ENCODE measurements around the gene COMMD4.

The COMMD4 gene

DNA sequence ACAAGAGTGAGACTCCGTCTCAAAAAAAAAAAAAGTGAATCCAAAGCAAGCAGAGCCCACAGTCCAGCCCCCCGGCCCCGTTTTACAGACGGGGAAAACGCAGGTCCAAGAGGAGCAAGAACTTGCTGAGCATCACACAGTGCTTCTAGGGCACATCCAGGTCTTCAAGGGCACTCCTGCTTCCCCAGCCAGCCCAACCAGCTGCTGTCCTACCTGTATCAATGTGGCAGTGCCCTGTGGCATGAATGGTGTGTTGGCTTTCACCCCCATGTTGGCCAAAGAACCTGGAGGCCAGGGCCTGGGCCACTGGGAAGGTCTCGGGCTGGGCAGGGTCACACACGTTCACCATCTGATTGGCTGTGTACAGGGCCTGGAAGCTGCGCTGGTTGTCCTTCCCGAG lies 27.9 kb downstream of the COMMD4 start:
- Histone ChIP-seq H3K9ac (ENCODE audit: insufficient read length) (no peak overlapping the region), H3K36me3 (ENCODE audit: insufficient read depth, low read length) (peaks cover 22% of the 10 kb centered on the region; the same call in 1 of the 2 replicates), H3K9me3 (ENCODE audit: low read depth, low read length) (no peaks in the 10 kb centered on the region), H3K27ac (no peak overlapping the region), H3K4me3 (no peak overlapping the region)
- no peak for DNase-seq (ENCODE audit: low read depth, low spot score)
- TF ChIP-seq POLR2AphosphoS5 (IDR thresholded peaks at IDR 0.05; ENCODE audit: borderline replicate concordance, low read depth, low read length), result no peak
- TF ChIP-seq FOXP2 (optimal IDR thresholded peaks at IDR 0.05; ENCODE audit: control extremely low read depth, extremely low read length, insufficient read depth), result no peak

DNA sequence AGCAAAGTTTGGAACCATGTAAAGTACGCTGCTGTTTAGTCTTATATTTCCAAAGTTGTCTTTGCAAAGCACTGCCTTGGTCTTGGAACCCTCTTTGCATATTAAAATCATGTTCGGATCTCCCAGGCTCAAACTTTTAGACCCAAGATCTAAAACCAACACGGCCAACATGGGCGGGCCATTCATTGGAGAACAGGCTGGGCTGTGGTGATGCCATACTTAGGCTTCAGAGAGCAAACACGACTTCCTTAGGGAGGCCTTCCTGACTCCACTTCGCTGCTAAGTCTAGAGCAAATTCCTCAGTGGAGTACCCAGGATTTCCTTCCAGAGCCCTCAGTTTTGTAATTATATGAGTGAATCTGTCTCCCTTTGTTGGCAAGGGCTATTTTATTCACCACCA lies 29.0 kb downstream of the COMMD4 start:
- no peak for TF ChIP-seq POLR2AphosphoS5 (IDR thresholded peaks at IDR 0.05; ENCODE audit: borderline replicate concordance, low read depth, low read length)
- TF ChIP-seq FOXP2 (optimal IDR thresholded peaks at IDR 0.05; ENCODE audit: control extremely low read depth, extremely low read length, insufficient read depth), result no peak
- no peak for TF ChIP-seq EZH2 (IDR thresholded peaks at IDR 0.05)
- Histone ChIP-seq H3K9me3 (ENCODE audit: low read depth, low read length) (no peaks in the 10 kb centered on the region), H3K4me3 (no peak overlapping the region), H3K36me3 (ENCODE audit: insufficient read depth, low read length) (peaks cover 22% of the 10 kb centered on the region; the same call in 1 of the 2 replicates), H3K27ac (no peak overlapping the region), H3K9ac (ENCODE audit: insufficient read length) (no peak overlapping the region)
- no peak for DNase-seq (ENCODE audit: low read depth, low spot score)

DNA sequence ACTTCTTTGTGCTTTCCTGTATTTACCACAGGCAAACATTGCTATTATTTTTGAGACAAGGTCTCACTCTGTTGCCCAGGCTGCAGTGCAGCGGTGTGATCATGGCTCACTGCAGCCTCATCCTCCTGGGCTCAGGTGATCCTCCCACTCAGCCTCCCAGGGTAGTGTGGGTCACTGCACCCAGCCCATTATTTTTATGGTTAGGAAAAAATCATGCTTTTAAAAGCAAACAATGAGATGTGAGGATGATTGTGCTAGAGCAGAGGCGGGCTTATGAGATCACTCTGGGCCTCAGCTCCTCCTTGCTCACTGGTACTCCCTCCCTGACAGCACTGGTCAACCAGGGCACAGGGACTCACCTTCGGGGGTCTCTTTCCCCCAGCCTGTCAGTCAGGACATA lies 30.3 kb downstream of the COMMD4 start:
- H3K4me3 ChIP-seq, result no peak overlapping the region
- TF ChIP-seq FOXP2 (optimal IDR thresholded peaks at IDR 0.05; ENCODE audit: control extremely low read depth, extremely low read length, insufficient read depth), result no peak
- H3K36me3 ChIP-seq (ENCODE audit: insufficient read depth, low read length), result peaks cover 29% of the 10 kb centered on the region
- no peak overlapping the region for H3K9ac ChIP-seq (ENCODE audit: insufficient read length)
- DNase-seq (ENCODE audit: low read depth, low spot score), result no peak
- no peaks in the 10 kb centered on the region for H3K9me3 ChIP-seq (ENCODE audit: low read depth, low read length)
- H3K27ac ChIP-seq, result no peak overlapping the region

DNA sequence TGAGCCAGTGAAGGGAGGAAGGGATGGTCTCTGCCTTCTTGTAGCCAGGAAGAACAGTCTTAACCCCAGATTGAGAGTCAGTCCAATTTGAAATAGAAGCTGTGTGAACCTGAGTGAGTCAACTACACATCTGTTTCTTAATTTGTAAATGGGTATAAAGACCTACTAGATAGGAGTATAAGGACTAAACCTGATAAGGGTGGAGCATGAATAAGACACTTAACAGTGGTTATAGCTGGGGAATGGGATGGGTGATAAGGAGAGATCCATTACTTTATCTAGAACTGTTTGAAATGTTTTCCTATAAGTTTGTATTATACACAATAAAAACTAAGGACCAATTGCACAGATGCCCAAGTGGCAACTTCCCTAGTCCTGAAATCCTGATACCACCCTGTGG lies 31.1 kb downstream of the COMMD4 start:
- no peak for TF ChIP-seq FOXP2 (optimal IDR thresholded peaks at IDR 0.05; ENCODE audit: control extremely low read depth, extremely low read length, insufficient read depth)
- TF ChIP-seq POLR2AphosphoS5 (IDR thresholded peaks at IDR 0.05; ENCODE audit: borderline replicate concordance, low read depth, low read length), result no peak
- no peak for TF ChIP-seq EZH2 (IDR thresholded peaks at IDR 0.05)
- Histone ChIP-seq H3K36me3 (ENCODE audit: insufficient read depth, low read length) (peaks cover 37% of the 10 kb centered on the region), H3K9me3 (ENCODE audit: low read depth, low read length) (no peaks in the 10 kb centered on the region), H3K9ac (ENCODE audit: insufficient read length) (no peak overlapping the region), H3K4me3 (no peak overlapping the region), H3K27ac (no peak overlapping the region)
- no peak for DNase-seq (ENCODE audit: low read depth, low spot score)

DNA sequence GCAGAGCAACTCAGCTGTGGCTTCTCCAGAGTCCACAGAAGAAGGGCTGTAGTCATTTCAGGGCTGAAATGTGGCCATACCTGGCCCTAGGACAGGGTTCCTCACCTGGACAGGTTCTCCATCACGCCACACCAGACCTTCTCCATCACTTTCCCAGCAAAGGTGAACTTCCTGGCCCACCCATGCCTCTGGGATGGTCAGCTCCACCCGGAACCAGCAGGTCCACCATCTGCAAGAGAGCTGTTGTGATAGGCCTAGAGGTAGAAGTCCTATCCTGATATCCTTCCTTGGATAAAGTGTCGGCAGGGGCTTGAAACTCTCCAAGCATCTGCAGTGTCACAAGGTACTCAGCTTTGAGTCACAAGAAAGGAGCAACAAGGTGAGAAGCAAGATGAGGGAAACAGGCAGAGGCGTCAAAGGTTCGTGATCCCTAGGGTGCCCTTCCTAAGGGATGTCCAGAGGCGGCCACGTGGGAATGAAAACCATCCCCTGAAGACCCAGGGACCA lies 31.6 kb downstream of the COMMD4 start:
- H3K4me3 ChIP-seq, result peak overlapping the region; percentile 99
- no peak overlapping the region for H3K9ac ChIP-seq (ENCODE audit: insufficient read length)
- DNase-seq (ENCODE audit: low read depth, low spot score), result no peak
- H3K9me3 ChIP-seq (ENCODE audit: low read depth, low read length), result no peaks in the 10 kb centered on the region
- no peak overlapping the region for H3K27ac ChIP-seq
- H3K36me3 ChIP-seq (ENCODE audit: insufficient read depth, low read length), result peaks cover 38% of the 10 kb centered on the region
- no peak for TF ChIP-seq EZH2 (IDR thresholded peaks at IDR 0.05)
- TF ChIP-seq FOXP2 (optimal IDR thresholded peaks at IDR 0.05; ENCODE audit: control extremely low read depth, extremely low read length, insufficient read depth), result no peak
- no peak for TF ChIP-seq POLR2AphosphoS5 (IDR thresholded peaks at IDR 0.05; ENCODE audit: borderline replicate concordance, low read depth, low read length)

DNA sequence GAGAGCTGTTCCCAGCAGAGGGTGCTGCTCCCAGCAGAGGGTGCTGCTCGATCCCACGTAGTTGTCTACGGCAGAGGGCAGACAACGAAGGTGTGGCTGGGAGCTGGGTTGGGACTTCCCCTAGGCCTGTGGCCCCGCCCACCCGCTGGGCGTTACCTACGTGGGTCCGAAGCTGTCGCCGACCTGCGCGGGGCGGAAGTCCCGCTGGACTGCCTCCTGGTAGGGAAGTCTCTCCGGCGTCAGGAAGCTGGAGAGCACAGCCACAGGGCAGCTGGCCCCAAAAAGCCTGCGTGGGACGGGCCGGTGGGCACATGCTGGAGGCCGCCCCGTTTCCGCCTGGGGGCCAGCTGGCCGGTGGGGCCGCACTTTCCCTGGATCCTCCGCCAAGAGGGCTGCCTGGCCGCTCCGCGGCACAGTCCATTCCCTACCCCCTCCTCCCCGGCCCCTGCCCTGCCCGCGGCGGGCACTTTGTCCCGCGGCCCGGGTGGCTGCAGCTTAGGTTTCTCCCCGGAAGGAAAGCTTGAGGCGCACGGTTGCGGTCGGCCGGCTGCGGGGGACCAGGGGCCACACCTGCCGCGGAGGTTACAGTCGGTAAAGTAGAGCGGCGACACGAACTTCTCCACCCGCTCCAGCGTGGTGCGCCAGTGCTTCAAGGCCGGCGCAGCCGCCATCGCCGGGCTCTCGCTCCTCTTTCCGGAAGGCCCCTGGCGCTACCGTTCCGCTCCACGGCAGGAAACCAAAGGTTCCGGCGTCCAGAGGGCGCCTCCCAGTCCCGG lies 32.2 kb downstream of the COMMD4 start, which contains the start of gene MAN2C1:
MAN2C1 (minus strand) TSS at position 695 of the 776 bp plus-strand sequence; CDS start at position 671, 24 bp downstream.
- H3K9ac ChIP-seq (ENCODE audit: insufficient read length), result peak within 1 kb of the TSS; percentile 97
- H3K9me3 ChIP-seq (ENCODE audit: low read depth, low read length), result no peaks in the 10 kb centered on the region
- peak within 1 kb of the TSS; percentile 99 for H3K4me3 ChIP-seq
- peaks cover 45% of the 10 kb centered on the region for H3K36me3 ChIP-seq (ENCODE audit: insufficient read depth, low read length)
- H3K27ac ChIP-seq, result peak within 1 kb of the TSS; percentile 93
- DNase-seq (ENCODE audit: low read depth, low spot score), result peak; percentile 66
- TF ChIP-seq EZH2 (IDR thresholded peaks at IDR 0.05), result no peak
- TF ChIP-seq FOXP2 (optimal IDR thresholded peaks at IDR 0.05; ENCODE audit: control extremely low read depth, extremely low read length, insufficient read depth), result peak; percentile 13
- peak; percentile 87 for TF ChIP-seq POLR2AphosphoS5 (IDR thresholded peaks at IDR 0.05; ENCODE audit: borderline replicate concordance, low read depth, low read length)

DNA sequence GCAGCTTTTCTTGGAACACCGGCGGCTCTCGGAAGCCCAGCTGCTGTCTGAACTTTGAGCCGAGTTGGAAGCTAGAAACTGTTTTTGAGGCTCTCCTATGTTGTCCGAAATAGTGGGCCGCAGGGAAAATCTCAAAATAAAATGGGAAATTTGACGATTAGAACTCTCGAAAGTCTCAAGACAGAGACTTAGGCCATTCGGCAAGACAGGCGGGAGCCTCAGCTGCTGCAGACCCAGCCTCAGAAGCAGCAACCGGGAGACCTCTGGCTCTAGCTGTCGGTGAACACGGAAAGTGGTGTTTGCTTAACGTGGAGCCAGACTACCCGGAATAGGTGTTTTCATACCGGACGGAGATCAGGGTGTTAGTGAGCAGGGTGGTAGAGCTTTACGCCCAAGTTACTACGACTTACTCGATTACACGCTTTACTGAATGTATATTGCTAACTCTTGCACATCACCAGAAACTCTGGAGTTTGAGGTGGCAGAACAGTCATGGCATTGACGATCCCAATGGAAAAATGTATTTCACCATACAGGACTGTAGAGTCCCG lies 32.9 kb downstream of the COMMD4 start:
- Histone ChIP-seq H3K9me3 (ENCODE audit: low read depth, low read length) (no peaks in the 10 kb centered on the region), H3K27ac (peak overlapping the region; percentile 93), H3K9ac (ENCODE audit: insufficient read length) (peak overlapping the region; percentile 97), H3K4me3 (peak overlapping the region; percentile 99), H3K36me3 (ENCODE audit: insufficient read depth, low read length) (peaks cover 46% of the 10 kb centered on the region)
- no peak for DNase-seq (ENCODE audit: low read depth, low spot score)
- TF ChIP-seq EZH2 (IDR thresholded peaks at IDR 0.05) (no peak), FOXP2 (optimal IDR thresholded peaks at IDR 0.05; ENCODE audit: control extremely low read depth, extremely low read length, insufficient read depth) (no peak), POLR2AphosphoS5 (IDR thresholded peaks at IDR 0.05; ENCODE audit: borderline replicate concordance, low read depth, low read length) (0 out of 2 replicates have a peak, but pooled peaks have one; percentile 2)

DNA sequence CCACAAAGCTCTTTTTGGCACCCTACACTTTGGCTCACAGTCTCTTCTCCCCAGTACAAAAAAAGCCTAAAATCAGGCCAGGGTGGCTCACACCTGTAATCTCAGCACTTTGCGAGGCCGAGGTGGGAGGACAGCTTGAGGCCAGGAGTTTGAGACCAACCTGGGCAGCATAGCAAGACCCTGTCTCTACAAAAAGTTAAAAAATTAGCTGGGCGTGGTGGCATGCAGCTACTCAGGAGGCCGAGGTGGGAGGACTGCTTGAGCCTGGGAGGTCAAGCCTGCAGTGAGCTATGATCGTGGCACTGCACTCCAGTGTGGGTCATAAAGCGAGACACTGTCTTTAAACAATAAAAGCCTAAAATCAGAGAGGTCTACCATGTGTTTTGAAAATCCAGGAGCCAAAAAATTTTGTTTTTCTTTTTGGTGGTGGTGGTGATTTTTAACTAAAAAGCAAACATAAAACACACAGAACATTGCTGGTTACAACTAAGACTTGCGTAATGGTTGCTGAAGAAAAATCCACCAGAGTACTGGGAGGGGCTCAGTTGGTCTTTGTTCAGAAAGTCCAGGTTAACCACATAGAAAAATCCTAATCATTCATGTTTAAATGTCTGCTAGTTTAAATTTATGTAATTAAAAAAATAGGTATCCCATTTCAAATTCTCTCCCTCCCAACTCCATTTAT lies 34.2 kb downstream of the COMMD4 start:
- Histone ChIP-seq H3K9me3 (ENCODE audit: low read depth, low read length) (no peaks in the 10 kb centered on the region), H3K36me3 (ENCODE audit: insufficient read depth, low read length) (peaks cover 54% of the 10 kb centered on the region)

More for the DNA sequence above, 34.2 kb downstream of the COMMD4 start:
- DNase-seq (ENCODE audit: low read depth, low spot score), result no peak
- TF ChIP-seq EZH2 (IDR thresholded peaks at IDR 0.05) (no peak), FOXP2 (optimal IDR thresholded peaks at IDR 0.05; ENCODE audit: control extremely low read depth, extremely low read length, insufficient read depth) (no peak), POLR2AphosphoS5 (IDR thresholded peaks at IDR 0.05; ENCODE audit: borderline replicate concordance, low read depth, low read length) (no peak)
- H3K9ac ChIP-seq (ENCODE audit: insufficient read length), result no peak overlapping the region
- no peak overlapping the region for H3K4me3 ChIP-seq
- H3K27ac ChIP-seq, result 0 out of 2 replicates have a peak overlapping the region, but pooled peaks have one; percentile 19

All from SK-N-MC (cell line).